ENCODE measurements around the gene SMIM11.
"Not testable (repeated sequence)": the region's sequence is repeated elsewhere in the genome, so short reads cannot be mapped to it uniquely, and the experiment has no call there.

Gene SMIM11

DNA sequence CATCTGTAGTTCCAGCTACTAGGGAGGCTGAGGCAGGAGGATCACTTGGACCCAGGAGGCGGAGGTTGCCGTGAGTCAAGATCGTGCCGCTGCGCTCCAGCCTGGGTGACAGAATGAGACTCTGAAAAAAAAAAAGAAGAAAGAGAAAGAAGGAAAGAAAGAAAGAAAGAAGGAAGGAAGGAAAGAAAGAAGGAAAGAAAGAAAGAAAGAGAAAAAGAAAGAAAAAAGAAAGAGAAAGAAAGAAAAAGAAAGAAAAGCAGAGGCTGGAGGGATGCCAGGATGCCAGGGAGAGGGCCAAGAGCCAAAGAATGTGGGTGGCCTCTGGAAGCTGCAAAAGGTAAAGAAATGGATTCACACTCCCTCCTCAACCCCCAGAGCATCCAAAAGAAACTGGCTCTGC lies 19.7 kb upstream of the SMIM11 start:
- no peak for DNase-seq

DNA sequence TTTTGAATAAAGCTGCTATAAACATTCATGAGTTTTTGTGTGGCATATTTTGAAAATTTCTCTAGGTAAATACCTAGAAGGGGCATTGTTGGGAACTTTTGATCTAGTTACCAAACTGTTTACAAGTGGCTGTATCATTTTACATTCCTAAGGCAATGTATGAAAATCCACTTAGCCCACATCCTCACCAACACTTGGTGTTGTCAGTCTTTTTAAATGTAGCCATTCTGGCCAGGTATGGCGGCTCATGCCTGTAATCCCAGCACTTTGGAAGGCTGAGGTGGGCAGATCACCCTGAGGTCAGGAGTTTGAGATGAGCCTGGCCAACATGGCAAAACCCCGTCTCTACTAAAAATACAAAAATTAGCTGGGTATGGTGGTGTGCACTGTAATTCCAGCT lies 17.4 kb upstream of the SMIM11 start:
- DNase-seq = no peak

DNA sequence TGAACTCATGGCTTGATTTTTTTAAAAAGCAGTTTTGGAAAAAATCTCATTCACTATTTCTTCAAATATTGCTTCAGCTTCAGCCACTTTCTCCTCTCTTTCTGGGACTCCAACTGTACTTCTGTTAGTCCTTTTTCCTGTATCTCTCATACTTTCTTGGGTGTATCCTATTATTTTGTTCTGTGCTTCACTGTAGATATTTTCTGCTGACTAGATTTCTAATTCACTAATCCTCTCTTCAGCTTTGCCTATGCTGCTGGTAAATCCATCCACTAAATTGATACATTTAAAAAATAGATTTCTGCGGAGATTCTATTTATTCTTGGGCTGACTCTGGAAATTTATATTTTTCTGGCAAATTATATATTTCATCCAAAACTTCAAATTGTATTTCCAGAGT lies 16.4 kb upstream of the SMIM11 start:
- no peak for DNase-seq

DNA sequence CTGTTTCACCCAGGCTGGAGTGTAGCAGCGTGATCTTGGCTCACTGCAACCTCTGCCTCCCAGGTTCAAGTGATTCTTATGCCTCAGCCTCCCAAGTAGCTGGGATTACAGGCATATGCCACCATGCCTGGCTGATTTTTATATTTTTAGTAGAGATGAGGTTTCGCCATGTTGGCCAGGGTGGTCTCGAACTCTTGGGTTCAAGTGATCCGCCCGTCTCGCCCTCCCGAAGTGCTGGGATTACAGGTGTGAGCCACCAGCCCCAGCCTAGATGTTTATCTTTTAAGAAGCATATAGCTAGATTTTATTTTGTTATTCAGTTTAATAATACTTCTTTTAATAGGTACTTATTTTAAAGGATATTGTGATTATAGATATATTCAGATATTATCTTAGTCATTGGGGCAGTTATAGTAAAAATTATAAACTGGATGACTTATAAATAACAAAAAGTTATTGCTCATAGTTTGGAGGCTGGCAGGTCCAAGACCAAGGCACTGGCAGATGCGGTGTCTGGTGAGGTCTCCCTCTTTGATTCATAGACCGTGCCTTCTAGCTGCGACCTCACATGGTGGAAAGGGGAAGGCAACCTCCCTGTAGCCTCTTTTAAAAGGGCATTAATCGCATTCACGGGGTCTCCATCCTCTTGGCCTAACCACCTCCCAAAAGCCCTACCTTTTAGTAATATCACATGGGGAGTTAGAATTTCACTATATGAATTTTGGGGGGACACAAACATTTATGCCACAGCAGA lies 14.6 kb upstream of the SMIM11 start:
- no peak for DNase-seq

DNA sequence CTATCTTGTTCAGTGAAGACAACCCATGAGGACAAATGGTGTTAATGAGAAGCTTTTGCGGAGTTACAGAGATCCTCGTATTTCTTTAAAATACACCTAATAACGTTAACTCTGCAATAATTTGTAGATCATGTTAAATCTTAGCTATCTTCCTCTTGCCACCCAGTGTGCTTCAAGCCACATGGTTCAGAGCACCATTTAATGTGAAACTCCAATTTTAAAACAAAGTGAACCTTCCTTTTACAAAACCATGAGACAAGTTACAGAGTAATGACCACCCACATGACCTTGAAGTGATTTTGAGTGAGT lies 13.2 kb upstream of the SMIM11 start:
- DNase-seq = no peak

DNA sequence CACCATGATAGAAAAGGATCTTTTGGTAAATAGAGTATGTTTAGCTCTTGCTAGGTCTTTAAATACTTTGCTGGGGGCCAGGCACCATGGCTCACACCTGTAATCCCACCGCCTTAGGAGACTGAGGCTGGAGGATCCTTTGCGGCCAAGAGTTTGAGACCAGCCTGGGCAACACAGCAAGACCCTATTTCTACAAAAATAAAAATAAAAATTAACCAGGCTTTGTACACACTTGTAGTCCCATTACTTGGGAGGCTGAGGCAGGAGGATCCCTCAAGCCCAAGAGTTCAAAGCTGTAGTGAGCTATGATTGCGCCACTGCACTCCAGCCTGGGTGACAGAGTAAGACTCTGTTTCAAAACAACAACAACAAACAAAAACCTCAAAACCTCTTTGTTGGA lies 12.6 kb upstream of the SMIM11 start:
- DNase-seq = no peak

DNA sequence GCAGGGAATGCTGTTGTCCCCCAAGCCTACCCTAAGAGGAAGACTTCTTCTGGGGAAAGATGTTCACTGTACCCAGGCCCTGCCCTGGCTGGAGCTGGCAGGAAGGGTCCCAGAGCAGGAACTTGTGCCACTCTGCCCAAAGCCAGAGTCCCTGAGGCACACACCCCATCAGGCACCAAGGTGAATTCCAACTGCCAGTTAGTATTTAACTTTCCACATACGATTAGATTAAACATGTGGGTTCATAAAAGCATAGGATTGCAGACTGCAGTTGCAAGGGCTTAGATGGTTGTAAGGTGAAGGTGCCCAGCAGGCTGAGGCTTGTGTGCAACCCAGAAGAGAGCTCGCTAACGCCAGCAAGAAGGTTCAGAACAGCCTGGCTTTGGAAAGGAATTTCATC lies 11.6 kb upstream of the SMIM11 start, which contains the start of gene KCNE2:
TSS of gene KCNE2 (plus strand) at position 274 of the 400 bp plus-strand sequence. CDS start 6,473 bp downstream, outside the sequence.
- no peak for DNase-seq

DNA sequence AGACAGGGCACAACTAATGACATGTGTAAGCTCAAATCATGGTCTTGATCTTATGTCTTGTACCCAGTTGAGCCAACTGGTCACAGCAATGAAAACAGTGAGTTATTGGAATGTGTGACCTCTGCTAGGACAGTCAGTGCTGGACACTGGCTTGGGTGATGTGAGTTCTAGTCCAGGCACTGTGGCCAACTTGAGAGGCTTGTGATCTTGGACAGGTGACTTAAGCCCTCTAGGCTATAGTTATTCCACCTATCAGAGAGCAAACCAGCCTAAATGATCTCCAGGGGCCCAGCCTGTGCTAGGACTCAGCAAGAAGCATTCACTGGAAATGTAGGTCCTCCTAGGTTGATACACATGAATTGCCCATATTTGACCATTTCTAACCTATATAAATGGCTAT lies 10.4 kb upstream of the SMIM11 start:
- DNase-seq = no peak

DNA sequence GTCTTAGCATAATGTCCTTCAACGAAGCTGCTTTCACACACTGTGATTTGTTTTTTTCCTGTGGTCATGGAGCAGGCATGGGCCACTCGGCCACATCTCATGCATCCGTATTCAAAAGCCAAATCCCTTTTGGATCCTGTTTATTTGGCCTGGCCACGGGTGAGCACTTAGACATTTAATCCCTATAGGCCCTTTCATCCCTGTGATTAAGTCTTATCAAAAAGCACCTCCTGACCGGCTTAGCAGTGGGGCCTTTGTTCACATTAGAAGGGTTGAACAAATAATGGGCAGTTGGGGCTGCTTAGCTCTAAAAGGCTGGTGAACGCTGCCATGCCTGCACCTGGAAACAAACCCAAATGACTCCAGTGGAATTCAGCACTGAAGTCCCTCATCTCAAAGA lies 9.5 kb upstream of the SMIM11 start:
- DNase-seq = no peak

DNA sequence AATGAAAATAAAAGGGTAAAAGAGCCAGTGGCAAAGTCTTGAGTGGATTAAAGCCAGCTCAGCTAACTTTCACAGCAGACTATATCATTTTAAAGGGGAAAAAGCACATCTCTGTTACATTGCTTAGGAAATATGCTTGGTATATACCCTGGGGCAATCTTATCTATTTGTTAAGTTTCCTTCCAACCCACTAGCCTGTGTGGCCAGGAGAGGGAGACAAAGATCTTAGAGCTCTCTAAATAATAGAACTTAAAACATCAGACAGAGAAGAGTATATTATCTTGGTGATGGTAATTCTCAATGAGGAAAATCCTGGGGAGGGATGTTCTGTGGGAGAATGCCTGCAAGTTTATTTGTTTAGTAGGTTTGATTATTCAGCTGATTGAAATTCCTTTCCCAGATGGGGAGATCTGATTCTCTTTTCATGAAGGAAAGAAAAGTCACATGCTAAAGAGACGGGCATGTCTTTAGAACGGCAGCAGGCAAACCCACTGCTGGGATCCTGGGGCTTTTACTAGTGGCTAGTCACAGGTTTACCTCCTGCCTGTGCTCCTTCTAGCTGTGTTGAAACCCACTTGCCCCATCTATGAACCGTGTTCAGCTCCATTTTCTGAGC lies 7.9 kb upstream of the SMIM11 start:
- no peak for DNase-seq

DNA sequence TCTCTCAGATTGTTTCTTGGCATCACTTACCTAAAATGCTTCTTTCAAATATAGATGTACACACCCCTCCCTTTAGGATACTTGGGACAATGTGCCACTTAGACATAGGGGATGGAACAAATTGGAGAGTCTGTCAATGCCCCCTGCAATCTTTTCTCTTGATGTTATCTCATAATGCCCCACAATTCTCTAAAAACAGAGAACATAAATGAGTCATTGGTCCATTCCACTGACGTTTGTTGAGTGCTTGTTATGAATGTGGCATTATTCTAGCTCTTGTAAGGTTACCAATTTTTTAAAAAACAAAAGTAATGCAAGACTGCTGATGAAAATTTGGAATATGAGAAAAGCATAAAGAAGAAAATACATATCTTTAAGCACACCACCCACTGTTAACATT lies 5.6 kb upstream of the SMIM11 start:
- no peak for DNase-seq

DNA sequence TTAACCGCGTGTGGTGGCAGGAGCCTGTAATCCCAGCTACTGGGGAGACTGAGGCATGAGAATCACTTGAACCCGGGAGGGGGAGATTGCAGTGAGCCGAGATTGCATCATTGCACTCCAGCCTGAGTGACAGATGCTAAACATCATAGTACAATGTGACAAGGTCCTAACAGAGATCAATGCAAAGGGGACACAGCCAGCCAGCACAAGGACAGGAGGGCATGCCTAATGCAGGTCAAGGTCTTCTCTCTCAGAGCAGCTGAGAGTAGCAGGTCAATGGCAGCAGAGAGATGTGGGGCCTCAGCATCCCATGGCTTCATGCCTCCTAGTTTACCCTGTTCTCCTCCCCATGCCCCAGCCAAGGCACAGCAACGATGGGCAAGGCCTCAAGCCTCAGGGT lies 3.0 kb upstream of the SMIM11 start:
- DNase-seq = no peak

DNA sequence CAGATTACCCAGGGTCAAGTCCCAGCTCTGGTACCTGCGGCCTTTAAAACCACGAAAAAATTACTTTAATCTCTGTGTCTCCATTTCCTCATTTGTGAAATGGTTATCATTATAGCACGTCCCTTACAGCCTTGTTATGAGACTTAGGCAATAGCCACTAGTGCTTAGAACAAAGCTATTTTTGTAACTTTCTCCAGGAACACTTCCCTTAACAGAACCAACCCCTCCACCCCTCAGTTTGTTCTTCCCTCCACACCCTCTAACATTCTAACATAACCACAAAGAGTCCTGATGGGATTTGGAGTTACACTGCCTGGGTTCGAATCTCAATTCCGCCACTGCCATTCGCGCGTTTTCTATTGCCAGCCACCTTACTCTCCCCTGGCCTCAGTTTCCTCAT lies 845 bp upstream of the SMIM11 start:
- not testable (repeated sequence) for DNase-seq

DNA sequence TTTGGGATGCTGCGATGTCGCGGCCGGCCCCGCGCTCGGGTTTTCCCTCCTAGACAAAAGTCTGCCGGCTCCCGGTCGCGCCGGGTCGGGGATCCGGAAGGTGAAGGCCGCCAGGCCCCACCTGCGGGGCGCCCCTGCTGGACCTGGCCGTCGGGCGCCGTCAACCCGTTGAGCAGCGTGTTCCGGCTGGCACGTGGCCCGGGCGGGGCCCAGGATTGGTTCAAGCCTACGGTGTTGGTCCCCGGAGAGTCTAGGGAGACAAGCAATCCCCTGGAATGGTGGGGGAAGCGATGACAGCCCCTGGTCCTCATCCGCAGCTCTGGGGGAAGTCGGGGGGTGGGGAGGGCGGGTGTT lies 289 bp downstream of the SMIM11 start:
- not testable (repeated sequence) for DNase-seq

DNA sequence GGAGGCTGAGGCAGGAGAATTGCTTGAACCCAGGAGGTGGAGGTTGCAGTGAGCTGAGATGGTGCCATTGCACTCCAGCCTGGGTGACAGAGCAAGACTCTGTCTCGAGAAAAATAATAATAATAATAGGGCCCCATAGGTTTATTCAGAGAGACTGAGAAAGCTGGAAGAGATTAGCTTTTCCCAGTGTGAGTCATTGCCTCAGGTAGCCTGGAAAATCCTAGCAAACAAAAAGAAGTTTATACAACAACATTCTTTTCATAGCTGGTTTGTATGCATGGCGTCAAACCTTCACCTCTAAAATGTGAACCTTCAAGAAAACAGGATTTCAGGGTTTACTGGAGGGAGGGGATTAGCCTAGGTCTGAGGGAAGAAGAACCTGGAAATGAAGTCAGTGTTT lies 7.8 kb downstream of the SMIM11 start:
- not testable (repeated sequence) for DNase-seq

DNA sequence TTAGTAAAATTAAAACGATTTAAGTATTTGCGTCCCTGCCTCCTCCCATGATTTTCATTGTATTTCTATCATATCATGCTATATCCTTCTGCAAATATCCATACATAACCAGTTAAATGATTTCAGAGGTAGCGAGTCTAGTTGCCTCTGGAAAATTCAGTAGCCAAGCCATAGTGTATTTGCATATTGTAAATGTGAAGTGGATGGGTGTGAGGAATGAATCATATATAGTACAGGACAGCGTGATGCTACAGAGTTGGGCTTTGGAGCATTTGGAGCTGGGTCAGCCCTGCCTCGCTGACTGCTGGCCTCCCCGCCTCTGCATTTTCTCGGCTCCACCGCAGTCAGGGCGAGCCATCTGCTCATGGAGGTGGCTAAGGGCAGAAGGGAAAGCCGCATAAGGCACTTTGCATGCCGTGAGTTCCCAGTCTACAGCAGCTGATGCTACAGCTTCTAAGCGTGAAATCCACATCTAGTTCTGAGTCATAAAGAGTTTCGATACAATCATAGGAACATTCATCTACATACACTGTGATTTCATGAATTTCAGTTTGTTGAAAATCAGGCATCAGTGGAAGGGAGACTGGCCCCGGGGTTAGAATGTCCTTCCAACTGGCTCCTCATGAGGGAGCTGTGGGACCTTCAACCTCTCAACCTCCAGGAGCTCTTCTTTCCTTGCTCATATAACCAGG lies 8.6 kb downstream of the SMIM11 start:
- DNase-seq = not testable (repeated sequence)

DNA sequence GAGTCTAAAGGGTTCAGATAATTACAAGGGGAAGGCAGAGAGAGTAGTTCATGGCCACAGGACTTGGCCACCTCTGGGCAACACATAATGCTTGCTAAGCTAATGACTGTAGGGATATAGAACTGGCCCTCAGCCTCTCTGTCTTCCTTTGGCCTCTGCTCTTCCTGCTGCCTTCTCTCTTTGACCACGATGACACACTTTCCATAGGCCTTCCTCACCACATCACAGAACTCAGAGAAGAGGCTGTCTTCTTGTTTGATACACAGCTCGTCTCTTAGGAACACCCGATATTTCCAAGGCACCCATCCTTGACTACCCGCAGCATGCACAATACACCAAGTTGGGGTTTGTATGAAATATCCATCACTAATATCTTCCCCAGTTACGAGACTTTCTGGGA lies 25.2 kb downstream of the SMIM11 start:
- not testable (repeated sequence) for DNase-seq

DNA sequence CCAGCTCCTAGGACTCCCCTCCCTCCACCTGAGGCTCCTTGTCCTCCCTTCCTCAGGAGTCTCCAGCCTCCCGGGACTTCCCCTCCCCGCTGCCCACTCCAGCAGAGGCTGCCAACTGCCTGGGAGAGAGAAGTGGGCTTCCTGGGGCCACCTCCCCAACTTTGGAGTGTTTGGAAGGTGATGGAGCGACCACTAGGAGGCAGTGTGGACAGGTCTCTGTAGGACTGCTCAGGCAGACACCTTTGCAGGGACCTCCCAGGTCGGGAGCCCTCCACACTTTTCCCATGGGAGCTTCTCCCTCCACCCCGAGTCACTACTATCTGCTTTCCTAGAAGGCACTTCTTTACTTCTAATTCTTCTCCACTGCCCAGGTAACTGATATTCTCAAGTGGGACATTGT lies 29.4 kb downstream of the SMIM11 start:
- DNase-seq = not testable (repeated sequence)

DNA sequence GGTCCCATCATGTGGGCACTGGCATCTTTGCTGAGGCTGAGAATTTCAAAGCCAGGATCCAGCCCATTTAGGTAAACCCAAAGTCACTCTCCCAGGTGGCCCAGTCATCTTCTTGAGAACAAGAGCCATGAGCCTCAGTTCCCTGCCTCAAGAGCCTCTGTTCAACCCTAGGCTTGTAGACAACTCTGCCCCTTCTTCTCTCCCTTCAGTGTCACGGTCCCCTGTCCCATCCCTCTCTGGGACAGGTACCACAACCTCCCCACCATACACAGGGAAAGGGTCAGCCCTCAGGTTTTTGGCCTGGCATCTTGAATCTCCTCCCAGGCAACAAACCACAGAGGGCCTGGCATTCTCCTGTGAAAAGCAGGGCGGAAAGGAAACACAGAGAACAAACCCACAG lies 30.4 kb downstream of the SMIM11 start:
- not testable (repeated sequence) for DNase-seq

DNA sequence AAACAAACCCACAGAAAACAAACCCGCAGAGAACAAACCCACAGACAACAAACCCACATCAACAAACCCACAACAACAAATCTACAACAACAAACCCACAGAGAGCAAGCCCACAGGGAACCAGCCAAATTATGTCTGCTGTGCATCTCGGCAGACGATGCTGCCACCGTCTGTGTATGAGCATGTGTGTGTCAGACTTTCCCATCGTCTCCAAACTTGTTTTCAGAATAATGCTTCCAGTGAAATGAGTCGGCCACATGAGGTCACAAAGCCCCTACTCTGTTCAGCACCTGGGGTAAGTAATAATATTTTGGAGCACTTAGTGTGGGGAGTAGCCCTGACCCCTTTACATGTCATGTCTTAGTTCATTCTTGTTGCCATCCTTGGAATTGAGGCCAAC lies 30.8 kb downstream of the SMIM11 start:
- not testable (repeated sequence) for DNase-seq

DNA sequence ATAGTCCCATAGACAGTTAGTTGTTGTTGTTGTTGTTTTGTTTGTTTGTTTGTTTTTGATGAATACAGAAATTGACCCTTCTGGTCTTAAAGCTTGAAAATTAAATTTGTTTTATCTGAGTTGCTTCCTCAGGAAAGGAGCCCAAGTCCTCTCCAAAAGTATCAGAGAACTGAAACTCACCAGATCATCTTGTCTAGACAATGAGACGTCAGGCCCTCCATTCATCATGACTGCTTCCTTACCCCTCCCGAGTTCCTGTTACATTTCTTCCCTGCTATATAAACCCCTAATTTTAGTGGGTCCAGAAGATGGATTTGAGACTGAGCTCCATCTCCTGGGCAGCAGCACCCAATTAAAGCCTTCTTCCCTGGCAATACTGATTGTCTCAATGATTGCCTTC lies 31.4 kb downstream of the SMIM11 start:
- DNase-seq = not testable (repeated sequence)

DNA sequence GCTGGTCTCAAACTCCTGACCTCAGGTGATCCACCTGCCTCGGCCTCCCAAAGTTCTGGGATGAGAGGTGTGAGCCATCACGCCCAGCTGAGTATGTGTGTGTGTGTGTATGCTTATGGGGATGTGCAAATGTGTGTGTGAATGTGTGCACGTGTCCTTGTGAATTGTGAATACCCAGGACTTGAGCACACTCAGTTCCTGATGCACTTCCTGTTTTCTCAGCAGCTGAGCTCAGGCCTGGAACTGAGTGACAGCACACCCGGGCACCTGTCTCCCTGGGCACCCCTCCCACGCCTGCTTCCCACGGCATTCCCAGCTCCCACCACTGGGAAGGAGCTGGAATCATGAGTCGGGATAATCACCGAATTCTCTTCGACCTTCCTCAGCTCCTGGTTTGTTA lies 32.0 kb downstream of the SMIM11 start:
- not testable (repeated sequence) for DNase-seq

DNA sequence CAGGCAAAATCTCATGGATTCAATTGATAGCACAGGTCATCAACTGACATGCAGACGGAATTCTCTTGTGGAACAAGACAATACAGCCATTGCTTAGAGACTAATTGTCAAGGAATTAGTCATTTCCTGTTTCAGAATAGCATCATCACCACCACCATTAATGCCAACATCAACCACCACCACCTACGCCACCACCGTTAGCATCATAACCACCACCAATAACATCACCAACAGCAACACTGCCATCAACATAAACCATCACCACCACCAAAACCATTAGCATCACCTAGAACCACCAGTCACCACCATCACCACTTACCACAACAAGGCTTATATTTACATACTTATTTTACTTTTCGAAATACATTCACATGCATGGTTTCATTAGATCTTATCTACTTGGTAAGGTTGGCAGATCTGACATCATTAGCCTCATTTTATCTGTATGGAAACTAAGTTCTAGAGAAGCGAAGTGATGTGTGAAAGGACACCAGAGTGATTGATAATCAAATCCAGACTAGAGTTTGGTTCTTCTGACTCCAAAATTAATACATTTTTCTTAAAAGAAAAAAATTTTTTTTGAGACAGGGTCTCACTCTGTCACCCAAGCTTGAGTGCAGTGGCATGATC lies 42.3 kb downstream of the SMIM11 start:
- DNase-seq = not testable (repeated sequence)

DNA sequence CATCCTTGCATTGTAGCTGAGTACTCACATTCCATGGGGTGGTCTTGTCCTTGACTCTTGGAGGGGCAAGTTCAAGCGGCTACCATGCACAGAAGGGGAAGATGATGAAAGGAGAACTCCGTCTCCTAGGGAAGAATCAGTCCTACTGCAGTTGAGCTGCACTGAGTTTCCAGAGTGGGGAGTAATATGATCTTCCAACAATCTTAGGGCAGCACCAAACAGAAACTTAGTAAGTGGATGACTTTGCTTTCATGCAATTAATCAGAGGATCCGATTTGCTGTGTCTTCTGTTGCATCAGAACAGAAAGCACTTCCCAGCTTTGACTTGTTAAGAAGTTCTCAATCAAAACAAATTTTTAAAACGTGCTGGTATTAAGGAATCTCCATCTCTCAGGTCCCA lies 48.5 kb downstream of the SMIM11 start, which contains the start of gene SMIM34:
TSS of gene SMIM34 (minus strand) at position 147 of the 400 bp plus-strand sequence. CDS start at position 35, 112 bp downstream.
- not testable (repeated sequence) for DNase-seq

All from retina (tissue), 1 donor.